H1 (cell line): ENCODE measurements around the gene PCCA. TPM values are rescaled to one million over a fixed set of nuclear protein-coding genes. Genes with fewer than 3 reads are reported as not detected.

Experiments used
- CTCF ChIA-PET: fragments of 300-600 bp; sonication (Branson Sonifier 250); formaldehyde crosslinking; loops from one replicate; lab custom pipeline; 2021; ENCODE audit not compliant: partially characterized antibody; lab: Charles Lee
- POLR2A ChIA-PET: fragments of 300-600 bp; sonication (Branson Sonifier 250); formaldehyde crosslinking; loops from one replicate; lab custom pipeline; 2021; ENCODE audit warnings: inconsistent platforms; ENCODE audit not compliant: partially characterized antibody; lab: Charles Lee
- DNase-seq, 2 experiments: peaks; one replicate each; pipeline versions ENCODE4 v3.0.0 to v3.0.0-alpha.2; 2010 to 2022; ENCODE audit warnings: low spot score in 2 of 2, low read depth in 1 of 2, mixed read lengths in 1 of 2
- FAIRE-seq: peaks from 2 replicates; lab custom pipeline; 2011; peaks lifted over from hg19 to GRCh38; lab: Jason Lieb, UNC
- H2AFZ ChIP-seq: 2 replicates; pipeline ENCODE4 v1.8.1; 2012; ENCODE audit warnings: low read length, inconsistent platforms
- H2AK5ac ChIP-seq: 2 replicates; pipeline ENCODE4 v1.6.1; 2013; ENCODE audit warnings: low read depth, low read length
- H2BK120ac ChIP-seq: replicated peaks from 2 replicates; pipeline ENCODE3; 2013; ENCODE audit warnings: low read depth, low read length, inconsistent platforms
- H2BK12ac ChIP-seq: 2 replicates; pipeline ENCODE4 v1.6.1; 2013; ENCODE audit warnings: low read depth, low read length
- H2BK15ac ChIP-seq: 2 replicates; pipeline ENCODE4 v1.6.1; 2013; ENCODE audit warnings: low read length
- H2BK20ac ChIP-seq: 2 replicates; pipeline ENCODE4 v1.6.1; 2013; ENCODE audit warnings: low read length
- H2BK5ac ChIP-seq: 2 replicates; pipeline ENCODE4 v1.6.1; 2013; ENCODE audit warnings: low read depth, low read length
- H3K14ac ChIP-seq: 2 replicates; pipeline ENCODE4 v1.6.1; 2013; ENCODE audit warnings: inconsistent platforms; ENCODE audit not compliant: insufficient read length
- H3K18ac ChIP-seq: 2 replicates; pipeline ENCODE4 v1.6.1; 2013; ENCODE audit warnings: low read length; ENCODE audit errors: extremely low read depth
- H3K23ac ChIP-seq: 2 replicates; pipeline ENCODE4 v1.6.1; 2013; ENCODE audit warnings: inconsistent platforms; ENCODE audit not compliant: insufficient read length
- H3K23me2 ChIP-seq: 2 replicates; pipeline ENCODE4 v1.6.1; 2013; ENCODE audit warnings: low read depth, low read length
- H3K27ac ChIP-seq: 2 replicates; pipeline ENCODE4 v1.6.1; 2011; ENCODE audit warnings: low read depth, low read length, inconsistent platforms
- H3K27me3 ChIP-seq, 4 experiments: replicated peaks in 1 of 4; 1 replicate in 1 of 4; 2 replicates in 3 of 4; pipeline versions ENCODE4 v1.6.1 to v1.8.1; 2011 to 2013; ENCODE audit warnings: low read length in 3 of 4, mild to moderate bottlenecking in 3 of 4, inconsistent platforms in 2 of 4, mixed read lengths in 2 of 4, moderate library complexity in 1 of 4; ENCODE audit not compliant: control insufficient read depth in 3 of 4, insufficient read depth in 3 of 4; ENCODE audit errors: extremely low read depth in 1 of 4
- H3K36me3 ChIP-seq, 4 experiments: 2 replicates each; pipeline versions ENCODE4 v1.6.1 to v1.8.1; 2011 to 2013; ENCODE audit warnings: mild to moderate bottlenecking in 4 of 4, low read length in 3 of 4, moderate library complexity in 2 of 4, control low read depth in 1 of 4, inconsistent platforms in 1 of 4; ENCODE audit not compliant: insufficient read depth in 4 of 4, control insufficient read depth in 2 of 4
- H3K4ac ChIP-seq: replicated peaks from 2 replicates; pipeline ENCODE3; 2013; ENCODE audit warnings: low read length, low read depth, mixed read lengths, inconsistent platforms; ENCODE audit not compliant: insufficient read length
- H3K4me1 ChIP-seq, 4 experiments: replicated peaks in 1 of 4; 1 replicate in 1 of 4; 2 replicates in 3 of 4; pipeline versions ENCODE4 v1.6.1 to v1.8.1; 2011 to 2013; ENCODE audit warnings: low read length in 3 of 4, inconsistent platforms in 2 of 4, mixed read lengths in 1 of 4; ENCODE audit not compliant: insufficient read depth in 4 of 4, control insufficient read depth in 3 of 4
- H3K4me2 ChIP-seq, 2 experiments: 2 replicates each; pipeline versions ENCODE4 v1.6.1 to v1.8.1; 2011 to 2013; ENCODE audit warnings: low read depth in 2 of 2, low read length in 2 of 2, control low read depth in 1 of 2, inconsistent platforms in 1 of 2, mild to moderate bottlenecking in 1 of 2; ENCODE audit not compliant: insufficient read depth in 1 of 2
- H3K4me3 ChIP-seq, 4 experiments: fragments of 200-600, 300-600 bp in 1 of 4; sonication (generic), shearing (Covaris generic), sonication (Bioruptor Twin) in 1 of 4; 2 replicates each; pipeline versions ENCODE4 v1.5.1 to v1.8.1; 2011 to 2016; ENCODE audit warnings: low read length in 4 of 4, low read depth in 3 of 4, control low read depth in 2 of 4, inconsistent platforms in 2 of 4, mild to moderate bottlenecking in 2 of 4, mixed read lengths in 1 of 4, moderate library complexity in 1 of 4; ENCODE audit not compliant: insufficient read depth in 2 of 4; ENCODE audit errors: extremely low read depth in 1 of 4
- H3K56ac ChIP-seq: replicated peaks from 2 replicates; pipeline ENCODE3; 2013; ENCODE audit warnings: low read depth, mild to moderate bottlenecking, mixed read lengths, low read length, inconsistent platforms; ENCODE audit not compliant: insufficient read length
- H3K79me1 ChIP-seq: 2 replicates; pipeline ENCODE4 v1.6.1; 2013; ENCODE audit warnings: low read depth, low read length, control low read depth
- H3K79me2 ChIP-seq, 2 experiments: 2 replicates each; pipeline versions ENCODE4 v1.6.1 to v1.8.1; 2012 to 2013; ENCODE audit warnings: low read length in 2 of 2, mild to moderate bottlenecking in 2 of 2, inconsistent platforms in 1 of 2; ENCODE audit not compliant: insufficient read depth in 2 of 2, control insufficient read depth in 1 of 2
- H3K9ac ChIP-seq, 4 experiments: replicated peaks in 1 of 4; 1 replicate in 1 of 4; 2 replicates in 3 of 4; pipeline versions ENCODE4 v1.6.1 to v1.8.1; 2011 to 2013; ENCODE audit warnings: low read depth in 3 of 4, low read length in 3 of 4, control low read depth in 2 of 4, mild to moderate bottlenecking in 2 of 4, moderate library complexity in 2 of 4, inconsistent platforms in 1 of 4; ENCODE audit errors: extremely low read depth in 1 of 4
- H3K9me3 ChIP-seq, 2 experiments: 2 replicates each; pipeline versions ENCODE4 v1.6.1 to v1.8.1; 2012 to 2013; ENCODE audit warnings: mild to moderate bottlenecking in 2 of 2, moderate library complexity in 2 of 2, control low read depth in 1 of 2, inconsistent platforms in 1 of 2, low read depth in 1 of 2, low read length in 1 of 2, mixed read lengths in 1 of 2; ENCODE audit not compliant: insufficient read depth in 2 of 2
- H4K20me1 ChIP-seq, 2 experiments: replicated peaks in 1 of 2; 2 replicates each; pipeline versions ENCODE3 to v1.8.1; 2011 to 2013; ENCODE audit warnings: inconsistent platforms in 2 of 2, low read length in 2 of 2, mild to moderate bottlenecking in 1 of 2; ENCODE audit not compliant: insufficient read depth in 2 of 2, control insufficient read depth in 1 of 2
- H4K5ac ChIP-seq: 2 replicates; pipeline ENCODE4 v1.6.1; 2013; ENCODE audit warnings: low read length, low read depth, mixed read lengths, inconsistent platforms; ENCODE audit not compliant: insufficient read length
- H4K8ac ChIP-seq: 2 replicates; pipeline ENCODE4 v1.8.0; 2013; ENCODE audit warnings: mild to moderate bottlenecking, moderate library complexity, low read length, inconsistent platforms; ENCODE audit not compliant: insufficient read depth; ENCODE audit errors: extremely low read depth
- H4K91ac ChIP-seq: replicated peaks from 2 replicates; pipeline ENCODE3; 2013; ENCODE audit warnings: low read length, mixed read lengths, inconsistent platforms; ENCODE audit not compliant: insufficient read length
- SAP30 ChIP-seq: fragments of 300-600 bp; sonication (generic); IDR thresholded peaks from 2 replicates; pipeline ENCODE4 v1.7.1; 2012; ENCODE audit warnings: low read length, moderate library complexity, mild to moderate bottlenecking, inconsistent platforms; ENCODE audit not compliant: insufficient read depth, insufficient replicate concordance
- SIRT6 ChIP-seq: IDR thresholded peaks from one replicate; pipeline ENCODE4 v1.7.1; 2012; ENCODE audit warnings: low read length, inconsistent platforms
- WGBS, 2 experiments: shearing (Covaris generic) in 1 of 2; methylation state at CpG; one replicate each; pipeline versions ENCODE4 v1.1.6 to v1.1.7; 2013 to 2015; ENCODE audit warnings: low lambda C conversion rate in 2 of 2, mixed read lengths in 2 of 2, inconsistent platforms in 1 of 2, low coverage in 1 of 2, missing lambda C conversion rate in 1 of 2; ENCODE audit not compliant: insufficient replicate concordance in 2 of 2, insufficient coverage in 1 of 2, insufficient read length in 1 of 2; ENCODE audit errors: extremely low coverage in 1 of 2, missing lambda C conversion rate in 1 of 2; 5-methylcytosine and 5-hydroxymethylcytosine counted together
- polyA plus RNA-seq, 7 experiments: library from polyadenylated mRNA; depleted of rRNA in 3 of 7; stranded (reverse) in 5 of 7; unstranded in 2 of 7; fragments of >200 nt in 5 of 7; fragments of 200-250 nt in 2 of 7; gene quantifications; 1 replicate in 5 of 7; 2 replicates in 1 of 7; 4 replicates in 1 of 7; pipeline versions ENCODE4 v1.2.1 to v1.2.3, GENCODE V29; 2011 to 2013; ENCODE audit warnings: missing spikeins in 2 of 7, mixed read lengths in 2 of 7
- total RNA-seq: library from RNA; stranded (reverse); fragmentation: NEBNext Ultra II Directional; extraction: Animal tissue kit (Norgen Biotek cat#: 25700); gene quantifications from 2 replicates; pipeline ENCODE4 v1.2.1, GENCODE V29; 2021

The PCCA gene
- total and polyA plus RNA-seq, 2 of the 8 experiments (the other 6 are each of a cell fraction or from before 2014, with no cell fraction given), result 18.4 to 49.8 TPM

- Histone ChIP-seq H4K8ac (no peak overlapping the region), H3K23me2 (no peaks in the 10 kb centered on the region), H2BK12ac (no peak overlapping the region), H3K27me3 (no peaks in the 10 kb centered on the region), H2BK120ac (no peak overlapping the region), H4K20me1 (peaks cover 0 to 2% of the 10 kb centered on the region in 2 experiments), H2BK20ac (no peak overlapping the region), H3K23ac (no peak overlapping the region), H3K79me2 (no peaks in the 10 kb centered on the region), H3K9ac (no peak overlapping the region), H3K14ac (no peak overlapping the region), H4K91ac (no peak overlapping the region), H3K18ac (no peak overlapping the region), H3K27ac (no peak overlapping the region), H3K9me3 (no peaks in the 10 kb centered on the region), H2BK15ac (no peak overlapping the region), H3K4me1 (peaks cover 0 to 6% (median 1%) of the 10 kb centered on the region in 4 experiments; a peak in 2 of 7 replicates), H3K79me1 (no peaks in the 10 kb centered on the region; the same call in 1 of the 2 replicates), H3K4ac (no peak overlapping the region), H3K4me2 (no peak overlapping the region), H2BK5ac (no peak overlapping the region), H3K36me3 (no peaks in the 10 kb centered on the region), H2AK5ac (no peak overlapping the region), H2AFZ (no peak overlapping the region), H4K5ac (no peak overlapping the region), H3K56ac (no peak overlapping the region), H3K4me3 (no peak overlapping the region)
- no peak for TF ChIP-seq SIRT6
- no peak for TF ChIP-seq SAP30
- 90% methylated on average over 5 of the region's 5 CpGs; no CpG with 5 or more reads in 1 of the 2 experiments for WGBS, 2 experiments
- ChIA-PET CTCF (interaction anchor here (0.6 kb wide), 1 partner anchor 715 kb away, joined by 3 read pairs; no protein-coding TSS in a partner anchor), POLR2A (interaction anchor here (0.6 kb wide), 1 partner anchor 28 kb away, joined by 3 read pairs; no protein-coding TSS in a partner anchor)
- DNase-seq (no peak), FAIRE-seq (no peak)
These were observed 208.5 kb downstream of the PCCA start for GRCh38 chr13:100297413-100297812.
